ENCODE data around the gene CAMKK2.
"Not testable (repeated sequence)": the region's sequence is repeated elsewhere in the genome, so short reads cannot be mapped to it uniquely, and the experiment has no call there.

Gene CAMKK2

GRCh38 chr12:121245031-121245430 is 51.5 kb downstream of the CAMKK2 start:
- no peak for DNase-seq

GRCh38 chr12:121241156-121241970 is 55.1 kb downstream of the CAMKK2 start:
- no peak for DNase-seq

- peak; percentile 49 for DNase-seq
Measured at GRCh38 chr12:121240484-121241101, 55.9 kb downstream of the CAMKK2 start.

- DNase-seq = no peak
Measured at GRCh38 chr12:121240062-121240420, 56.5 kb downstream of the CAMKK2 start.

- DNase-seq = no peak
Measured at GRCh38 chr12:121239351-121240061, 57.0 kb downstream of the CAMKK2 start.

GRCh38 chr12:121238604-121239350 is 57.7 kb downstream of the CAMKK2 start:
- DNase-seq = no peak

GRCh38 chr12:121238086-121238485 is 58.4 kb downstream of the CAMKK2 start:
- no peak for DNase-seq

- no peak for DNase-seq
Measured at GRCh38 chr12:121237415-121237814, 59.1 kb downstream of the CAMKK2 start.

- DNase-seq = no peak
Measured at GRCh38 chr12:121236776-121237175, 59.7 kb downstream of the CAMKK2 start.

- no peak for DNase-seq
Measured at GRCh38 chr12:121233628-121234020, 62.9 kb downstream of the CAMKK2 start.

- no peak for DNase-seq
Measured at GRCh38 chr12:121232977-121233627, 63.4 kb downstream of the CAMKK2 start.

GRCh38 chr12:121232163-121232562 is 64.3 kb downstream of the CAMKK2 start:
- DNase-seq = no peak

- no peak for DNase-seq
Measured at GRCh38 chr12:121230538-121230907, 66.0 kb downstream of the CAMKK2 start.

GRCh38 chr12:121229826-121230537 is 66.5 kb downstream of the CAMKK2 start:
- DNase-seq = peak; percentile 67

GRCh38 chr12:121228919-121229665 is 67.4 kb downstream of the CAMKK2 start:
- no peak for DNase-seq

- DNase-seq = no peak
Measured at GRCh38 chr12:121227294-121227693, 69.2 kb downstream of the CAMKK2 start.

- DNase-seq = not testable (repeated sequence)
Measured at GRCh38 chr12:121226871-121227270, 69.6 kb downstream of the CAMKK2 start.

- DNase-seq = no peak
Measured at GRCh38 chr12:121226399-121226798, 70.1 kb downstream of the CAMKK2 start.

GRCh38 chr12:121224591-121224990 is 71.9 kb downstream of the CAMKK2 start:
- no peak for DNase-seq

GRCh38 chr12:121223292-121224285 is 72.9 kb downstream of the CAMKK2 start:
- DNase-seq = no peak

All from fibroblast of skin of abdomen (primary cell).